T-helper 1 cell treated with Interleukin-12 subunit alpha and Interleukin-12 subunit beta and Interleukin-4 antibody, amounts not matched to agents 30 μg/mL and 1 μg/mL, for 36 hours (primary cell): ENCODE data around the gene SIK1.

Experiments used
- H3K27ac Mint-ChIP-seq: one replicate; pipeline ENCODE4 v1.8.0; 2021; ENCODE audit warnings: mild to moderate bottlenecking, mixed read lengths
- H3K27me3 Mint-ChIP-seq: one replicate; pipeline ENCODE4 v1.8.0; 2021; ENCODE audit warnings: low read depth, mixed read lengths
- H3K36me3 Mint-ChIP-seq: one replicate; pipeline ENCODE4 v1.8.0; 2021; ENCODE audit warnings: low read depth, mixed read lengths
- H3K4me1 Mint-ChIP-seq: one replicate; pipeline ENCODE4 v1.8.0; 2021; ENCODE audit warnings: low read depth, mixed read lengths
- H3K4me3 Mint-ChIP-seq: one replicate; pipeline ENCODE4 v1.8.0; 2021; ENCODE audit warnings: mild to moderate bottlenecking, moderate library complexity, mixed read lengths
- H3K9me3 Mint-ChIP-seq: one replicate; pipeline ENCODE4 v1.8.0; 2021; ENCODE audit warnings: mixed read lengths

Gene SIK1

DNA sequence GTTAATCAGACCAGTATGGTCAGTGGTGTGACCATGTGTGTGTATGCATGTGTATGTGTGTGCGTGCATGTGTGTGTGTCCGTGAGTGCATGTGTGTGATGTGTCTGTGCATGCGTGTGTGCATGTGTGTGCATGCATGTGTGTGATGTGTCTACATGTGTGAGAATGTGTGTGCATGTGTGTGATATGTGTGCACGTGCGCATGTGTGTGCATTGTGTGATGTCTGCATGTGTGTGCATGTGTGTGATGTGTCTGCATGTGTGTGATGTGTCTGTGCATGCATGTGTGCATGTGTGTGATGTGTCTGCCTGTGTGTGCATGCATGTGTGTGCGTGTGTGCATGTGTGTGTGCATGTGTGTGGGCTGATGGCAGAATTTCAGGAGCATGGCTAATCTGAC, 58.2 kb downstream of the SIK1 start:
- H3K27me3 Mint-ChIP-seq, result no peaks in the 10 kb centered on the region
- no peaks in the 10 kb centered on the region for H3K36me3 Mint-ChIP-seq
- no peak overlapping the region for H3K4me3 Mint-ChIP-seq
- no peaks in the 10 kb centered on the region for H3K4me1 Mint-ChIP-seq
- no peaks in the 10 kb centered on the region for H3K9me3 Mint-ChIP-seq
- H3K27ac Mint-ChIP-seq, result no peak overlapping the region

DNA sequence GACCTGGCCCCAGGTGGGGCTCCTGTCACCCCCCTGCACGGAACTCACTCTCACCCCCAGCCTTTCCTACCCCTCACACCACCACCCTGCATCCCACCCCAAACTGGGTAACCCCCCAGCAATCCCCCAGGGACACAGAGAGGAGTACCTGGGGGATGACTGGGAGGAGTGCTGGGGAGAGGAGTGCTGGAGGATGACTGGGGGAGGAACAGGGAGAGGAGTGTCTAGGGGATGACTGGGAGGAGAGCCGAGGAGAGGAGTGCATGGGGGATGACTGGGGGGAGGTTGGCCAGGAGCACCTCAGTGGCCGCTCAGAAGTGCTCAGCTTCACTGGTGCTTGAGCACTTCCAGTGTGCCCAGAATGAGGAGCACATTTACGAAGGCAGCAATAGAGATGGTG, 59.1 kb downstream of the SIK1 start:
- Mint-ChIP-seq H3K27ac (peak overlapping the region; percentile 20), H3K27me3 (no peaks in the 10 kb centered on the region), H3K4me1 (peaks cover 1% of the 10 kb centered on the region), H3K36me3 (no peaks in the 10 kb centered on the region), H3K4me3 (no peak overlapping the region), H3K9me3 (no peaks in the 10 kb centered on the region)

DNA sequence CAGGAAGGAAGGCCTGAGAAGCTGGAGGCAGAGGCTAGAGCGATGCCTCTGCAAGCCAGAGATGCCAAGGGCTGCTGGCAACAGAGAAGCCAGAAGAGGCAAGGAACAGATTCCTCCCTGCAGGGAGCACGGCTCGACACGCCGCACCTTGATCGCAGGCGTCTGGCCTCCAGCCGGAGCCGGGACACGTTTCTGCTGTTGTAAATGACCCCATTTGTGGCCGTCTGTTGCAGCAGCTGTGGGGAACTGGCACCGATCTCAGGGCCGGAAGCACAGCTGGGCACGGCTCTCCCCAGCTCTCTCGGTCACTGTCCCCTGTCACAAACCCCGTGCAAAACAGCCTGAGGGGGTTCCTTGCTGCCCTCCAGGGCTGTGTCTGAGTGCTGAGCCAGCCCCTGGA, 59.6 kb downstream of the SIK1 start:
- H3K4me3 Mint-ChIP-seq, result no peak overlapping the region
- H3K9me3 Mint-ChIP-seq, result no peaks in the 10 kb centered on the region
- no peaks in the 10 kb centered on the region for H3K27me3 Mint-ChIP-seq
- no peak overlapping the region for H3K27ac Mint-ChIP-seq
- no peaks in the 10 kb centered on the region for H3K36me3 Mint-ChIP-seq
- peaks cover 7% of the 10 kb centered on the region for H3K4me1 Mint-ChIP-seq

DNA sequence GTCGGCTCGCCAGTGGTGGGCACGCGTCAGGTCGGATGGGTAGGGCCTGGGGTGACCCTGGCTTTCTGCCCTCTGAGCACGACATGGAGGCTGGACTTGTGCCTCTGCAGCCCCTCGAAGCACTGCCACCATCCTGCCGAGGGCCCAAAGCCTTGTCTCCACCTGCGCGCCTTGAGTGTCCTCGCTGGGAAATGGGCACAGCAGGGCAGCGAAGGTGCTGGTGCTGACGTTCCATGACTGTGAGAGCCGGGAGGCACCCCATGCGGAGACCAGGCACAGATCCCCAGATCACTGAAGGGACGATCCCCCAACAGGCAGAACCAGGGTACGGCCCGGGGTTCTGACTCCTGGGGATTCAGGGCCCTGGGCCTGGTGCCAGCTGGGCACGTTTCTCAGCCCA, 60.3 kb downstream of the SIK1 start:
- Mint-ChIP-seq H3K27me3 (no peaks in the 10 kb centered on the region), H3K4me1 (peaks cover 13% of the 10 kb centered on the region)

DNA sequence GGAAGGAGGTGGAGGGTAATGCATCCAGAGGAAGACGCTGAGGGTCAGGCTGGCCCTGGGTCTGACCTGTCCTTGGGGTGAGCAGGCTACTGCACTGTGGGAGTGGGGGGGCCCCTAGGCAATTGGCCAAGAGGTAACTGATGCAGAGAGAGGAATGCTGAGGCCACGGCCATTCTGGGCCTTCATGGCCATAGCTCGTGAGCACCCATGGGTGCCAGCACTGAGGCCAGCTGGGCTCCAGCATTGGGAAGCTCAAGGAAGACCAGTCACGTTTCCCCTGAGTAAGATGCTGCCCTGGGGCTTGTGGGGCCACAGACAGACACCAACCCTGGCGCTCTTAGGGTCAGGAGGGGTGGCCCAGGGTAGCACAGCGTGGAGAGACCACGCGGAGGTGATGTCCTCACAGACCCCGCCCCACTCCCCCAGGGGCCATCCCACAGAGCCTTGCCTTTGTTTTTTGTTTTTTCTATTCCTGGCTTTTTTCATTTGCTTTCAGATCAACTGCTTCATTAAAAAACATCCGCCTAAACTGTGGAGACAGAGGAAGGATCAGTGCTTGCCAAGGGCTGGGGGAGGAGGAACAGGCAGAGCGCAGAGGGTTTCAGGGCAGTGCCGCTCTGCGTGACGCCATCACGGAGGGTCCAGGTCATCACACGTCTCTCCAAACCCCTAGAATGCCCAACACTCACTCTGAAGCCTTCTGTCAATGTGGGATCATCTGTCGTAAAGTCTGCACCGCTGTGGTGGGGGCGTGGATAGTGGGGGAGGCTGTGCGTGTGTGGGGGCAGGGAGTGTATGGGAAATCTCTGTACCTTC, 61.1 kb downstream of the SIK1 start:
- Mint-ChIP-seq H3K27me3 (no peaks in the 10 kb centered on the region), H3K27ac (no peak overlapping the region)

More for the DNA sequence above, 60.3 kb downstream of the SIK1 start:
- Mint-ChIP-seq H3K9me3 (no peaks in the 10 kb centered on the region), H3K27ac (no peak overlapping the region), H3K4me3 (no peak overlapping the region), H3K36me3 (no peaks in the 10 kb centered on the region)

DNA sequence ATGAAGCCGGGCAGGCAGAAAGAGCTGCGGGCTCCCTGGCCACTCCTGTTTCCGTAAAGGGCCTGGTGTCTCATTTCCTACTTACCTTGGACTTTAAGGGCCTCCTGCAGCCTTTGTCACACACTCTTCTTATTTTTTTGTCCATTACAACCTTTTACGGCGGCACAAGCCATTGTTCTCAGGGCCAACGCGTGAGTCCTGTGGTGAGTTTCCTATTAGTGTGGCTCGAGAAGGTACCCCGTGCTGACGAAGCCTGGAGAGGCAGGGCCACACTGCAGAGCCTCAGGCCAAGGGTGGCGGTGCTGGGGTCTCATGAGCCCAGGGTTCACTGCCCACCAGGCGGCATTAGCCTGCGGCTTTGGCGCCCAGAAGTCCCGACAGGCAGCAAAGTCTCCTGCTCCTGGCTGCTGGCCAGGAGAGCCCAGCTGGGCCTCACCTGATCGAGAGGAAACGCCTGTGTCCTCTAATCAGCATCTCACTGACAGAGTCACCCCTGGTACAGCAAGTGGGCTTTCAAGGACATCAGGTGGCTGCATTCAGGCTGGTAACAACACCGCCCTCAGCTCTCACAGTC, 62.0 kb downstream of the SIK1 start:
- Mint-ChIP-seq H3K27me3 (no peaks in the 10 kb centered on the region), H3K4me3 (no peak overlapping the region), H3K36me3 (no peaks in the 10 kb centered on the region), H3K9me3 (no peaks in the 10 kb centered on the region), H3K4me1 (peaks cover 20% of the 10 kb centered on the region), H3K27ac (no peak overlapping the region)

More for the DNA sequence above, 61.1 kb downstream of the SIK1 start:
- H3K36me3 Mint-ChIP-seq, result no peaks in the 10 kb centered on the region
- no peaks in the 10 kb centered on the region for H3K9me3 Mint-ChIP-seq
- no peak overlapping the region for H3K4me3 Mint-ChIP-seq
- peaks cover 19% of the 10 kb centered on the region for H3K4me1 Mint-ChIP-seq
